GM18873 (cell line): ENCODE results near the gene SH2D4B.
A peak's percentile ranks its signal among the peaks of the same experiment; 100 is the strongest.
"Not testable (repeated sequence)": the region's sequence is repeated elsewhere in the genome, so short reads cannot be mapped to it uniquely, and the experiment has no call there.

Source experiments
- ATAC-seq: cut with Tn5 transposase; IDR thresholded peaks from one replicate; pipeline ENCODE4 v1.9.1; 2021; ENCODE audit warnings: mild to moderate bottlenecking, moderate library complexity, moderate number of reproducible peaks; ENCODE audit not compliant: unreplicated experiment, low FRiP score

The SH2D4B gene

DNA sequence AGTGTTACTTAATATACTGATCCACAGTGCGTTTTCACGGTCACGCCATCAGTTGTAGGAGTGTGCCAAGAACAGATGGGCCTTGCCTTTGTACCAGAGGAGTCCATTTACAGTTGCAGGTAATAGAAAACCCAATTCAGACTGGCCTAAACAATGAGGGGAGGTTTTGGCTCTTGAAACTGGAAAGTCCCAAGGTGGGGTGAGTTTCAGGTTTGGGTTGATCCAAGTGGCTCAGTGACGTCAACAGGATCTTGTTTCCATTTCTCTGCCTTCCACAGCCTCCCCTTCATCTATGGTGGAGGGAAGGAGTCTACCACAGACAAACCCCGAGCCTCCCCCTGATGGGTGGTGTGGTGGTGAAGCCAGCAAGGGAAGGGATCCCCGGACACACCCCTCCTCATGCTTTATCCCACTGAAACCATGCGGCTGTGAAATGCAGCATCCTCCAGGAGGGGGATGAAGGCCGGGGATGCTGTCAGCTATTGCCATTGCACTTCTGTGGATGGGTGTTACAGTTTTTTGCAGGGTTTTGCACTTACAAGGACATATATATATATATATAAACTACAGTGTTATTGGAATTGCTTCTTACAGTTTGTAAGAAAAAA lies 14.8 kb upstream of the SH2D4B start:
- no peak for ATAC-seq

DNA sequence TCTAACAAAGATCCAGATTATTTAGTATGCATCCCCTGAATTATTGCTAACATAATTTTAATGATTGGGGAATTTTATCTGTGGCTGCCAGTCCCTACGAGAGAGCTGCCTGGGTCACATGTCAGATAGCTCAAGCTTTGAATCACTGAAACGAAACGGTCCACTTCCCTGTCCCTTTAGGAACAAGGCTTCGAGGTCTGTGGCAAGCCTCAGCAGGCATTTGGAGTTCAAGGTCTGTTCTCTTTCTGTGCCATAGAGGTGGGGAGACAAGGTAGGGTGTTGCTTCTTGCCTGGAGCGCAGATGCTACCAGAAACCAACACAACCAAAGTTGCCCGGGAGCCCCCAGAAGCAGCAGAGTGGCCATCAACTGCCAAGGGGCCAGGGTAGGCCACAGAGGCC lies 13.9 kb upstream of the SH2D4B start:
- ATAC-seq: no peak

DNA sequence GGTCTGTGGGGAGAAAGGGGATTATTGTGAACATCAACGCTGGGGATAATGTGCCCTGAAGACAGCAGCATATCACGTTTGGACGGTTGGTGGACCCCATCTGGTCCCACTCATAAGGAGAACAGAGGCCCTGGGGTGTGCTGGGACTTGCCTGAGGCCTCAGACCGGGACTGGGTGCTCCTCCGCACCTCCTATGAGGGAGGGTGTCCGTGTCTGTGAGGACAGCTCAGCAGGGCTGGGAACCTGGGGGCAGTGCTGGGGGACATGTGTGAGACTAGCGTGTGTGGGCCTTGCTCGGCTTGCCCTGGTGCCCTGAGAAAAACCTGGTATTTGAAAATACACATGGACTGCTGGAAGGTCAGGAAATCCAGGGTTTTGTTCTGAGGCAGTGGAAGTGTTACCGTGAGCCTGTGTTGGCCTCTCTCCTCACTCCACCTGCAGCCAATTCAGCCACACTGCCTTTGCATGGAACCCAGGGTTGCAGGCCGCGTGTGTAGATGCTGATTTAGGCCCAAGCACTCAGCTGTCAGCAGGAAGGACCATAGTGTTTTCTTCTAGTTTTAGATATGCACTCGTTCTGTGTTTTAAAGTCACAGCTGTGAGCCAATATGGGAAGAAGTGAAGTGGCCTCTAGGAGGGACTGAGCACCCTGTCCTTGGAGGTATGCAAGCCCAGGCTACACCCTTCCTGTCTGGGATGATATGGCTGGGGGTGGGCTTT lies 13.4 kb upstream of the SH2D4B start:
- no peak for ATAC-seq

DNA sequence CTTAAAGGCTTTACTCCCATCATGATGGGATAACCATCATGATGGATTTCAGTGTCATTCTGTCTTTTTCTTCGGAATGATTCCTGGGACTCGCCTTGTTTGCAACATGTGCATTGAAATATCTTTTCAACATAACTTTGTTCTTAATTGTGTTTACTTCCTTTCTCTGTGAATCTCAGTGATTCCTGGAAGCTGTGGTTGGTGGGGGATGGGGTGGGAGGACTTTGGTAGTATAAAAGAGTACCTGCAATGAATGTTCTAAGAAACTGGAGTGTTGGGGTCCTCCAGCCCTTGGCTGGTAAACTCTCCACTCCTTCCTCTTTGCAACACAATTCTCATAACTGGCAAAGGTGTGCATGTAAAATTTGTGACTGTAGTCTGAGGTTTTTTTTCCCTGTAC lies 11.5 kb upstream of the SH2D4B start:
- ATAC-seq: no peak

DNA sequence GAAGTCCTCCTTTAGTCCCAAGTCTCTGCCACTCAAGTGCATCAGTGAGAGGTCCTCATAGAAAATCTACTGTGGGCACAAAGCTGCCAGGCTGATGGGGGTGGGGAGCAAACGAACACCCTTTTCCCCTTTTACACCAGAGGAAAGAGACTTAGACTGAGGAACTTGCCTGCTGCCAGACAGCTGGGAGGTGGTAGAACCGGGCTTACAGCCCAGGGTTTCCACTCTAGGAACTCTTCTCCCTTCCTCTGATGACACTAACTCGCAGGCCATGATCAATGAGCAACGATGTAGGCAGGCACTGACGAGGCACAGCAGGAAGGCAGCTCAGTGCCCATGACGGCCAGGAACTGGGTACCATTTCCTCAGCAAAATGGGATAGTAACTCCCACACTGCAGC lies 11.0 kb upstream of the SH2D4B start:
- no peak for ATAC-seq

DNA sequence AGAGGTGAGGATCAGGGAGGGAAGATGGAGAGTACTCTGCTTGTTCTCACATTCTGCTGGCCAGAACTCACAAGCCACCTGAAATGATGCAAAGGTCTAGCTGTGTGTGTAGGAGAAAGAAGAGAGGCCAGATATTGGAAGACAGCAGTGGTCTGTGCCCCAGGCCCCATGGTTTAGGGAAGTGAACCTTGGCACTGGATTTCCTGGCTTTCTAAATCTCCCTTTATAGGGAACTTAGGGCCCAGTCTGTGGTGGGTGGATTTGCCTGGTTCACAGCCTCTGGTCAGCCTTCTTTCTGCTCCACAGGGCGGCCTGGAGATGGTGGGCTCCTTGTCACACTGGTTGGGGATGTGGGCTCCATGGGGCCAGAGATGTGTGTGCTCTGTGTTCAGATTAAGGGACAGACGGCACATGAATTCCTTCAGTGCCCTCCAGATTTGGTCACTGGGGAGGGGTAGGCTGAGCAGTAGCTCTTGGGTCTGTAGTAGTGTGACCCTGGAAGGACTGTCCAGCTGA lies 9.5 kb upstream of the SH2D4B start:
- ATAC-seq: no peak

DNA sequence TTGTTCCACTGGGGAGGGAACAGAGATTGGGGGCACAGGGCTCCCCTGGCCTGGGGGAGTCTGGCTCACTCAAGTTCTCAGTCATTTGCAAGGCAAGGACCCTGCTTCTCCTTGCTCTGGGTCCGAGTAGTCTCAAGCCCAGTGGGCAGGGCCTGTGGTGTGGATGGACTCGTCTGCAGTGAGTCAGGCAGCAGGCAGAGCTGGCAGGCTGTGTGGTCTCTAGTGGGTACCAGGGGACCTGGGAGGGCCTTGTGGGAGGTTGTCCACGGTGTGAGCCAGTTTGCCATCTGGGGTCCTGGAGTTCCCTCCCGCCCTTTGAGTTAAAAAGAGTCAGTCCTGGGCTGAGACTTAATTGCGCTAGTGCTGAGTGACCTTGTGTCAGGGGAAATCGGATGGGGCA lies 8.8 kb upstream of the SH2D4B start:
- ATAC-seq: no peak

DNA sequence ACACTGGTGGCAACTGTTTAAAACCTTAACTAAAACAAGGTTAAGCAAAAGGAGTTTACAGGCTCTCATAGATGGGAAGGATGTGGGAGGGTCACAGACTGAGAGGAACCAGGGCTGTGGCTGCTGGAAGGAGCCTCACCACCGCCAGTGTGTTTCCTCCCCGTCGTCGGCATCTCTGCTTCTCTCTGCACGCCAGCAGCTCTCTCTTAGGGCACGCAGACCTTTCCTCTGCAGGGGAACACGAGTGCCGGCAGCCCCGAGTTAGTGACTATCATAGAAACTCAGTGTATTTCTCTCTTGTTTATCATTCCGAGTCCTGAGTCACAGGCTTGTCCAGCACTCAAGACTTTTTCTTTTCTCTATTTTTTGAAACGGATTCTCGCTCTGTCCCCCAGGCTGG lies 8.1 kb upstream of the SH2D4B start:
- no peak for ATAC-seq

DNA sequence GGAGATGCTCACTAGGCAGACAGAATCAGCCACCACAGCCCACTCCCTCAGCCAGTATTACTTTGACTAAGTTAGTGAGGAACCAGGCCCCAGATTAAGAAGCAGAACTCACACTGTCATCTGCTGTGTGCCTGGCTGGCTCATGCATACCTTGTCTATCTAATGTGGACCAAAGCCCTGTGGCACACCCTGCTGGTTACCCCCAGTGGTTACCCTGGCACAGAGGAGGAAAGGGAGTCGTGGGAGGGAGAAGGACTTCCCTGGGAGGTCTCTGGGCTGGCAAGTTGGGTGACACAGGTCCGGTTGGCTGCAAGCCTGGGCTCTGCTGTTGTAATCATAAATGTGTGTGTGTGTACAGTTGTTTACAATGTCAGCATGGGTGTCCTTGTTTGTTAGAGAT lies 7.5 kb upstream of the SH2D4B start:
- ATAC-seq: peak; percentile 64

DNA sequence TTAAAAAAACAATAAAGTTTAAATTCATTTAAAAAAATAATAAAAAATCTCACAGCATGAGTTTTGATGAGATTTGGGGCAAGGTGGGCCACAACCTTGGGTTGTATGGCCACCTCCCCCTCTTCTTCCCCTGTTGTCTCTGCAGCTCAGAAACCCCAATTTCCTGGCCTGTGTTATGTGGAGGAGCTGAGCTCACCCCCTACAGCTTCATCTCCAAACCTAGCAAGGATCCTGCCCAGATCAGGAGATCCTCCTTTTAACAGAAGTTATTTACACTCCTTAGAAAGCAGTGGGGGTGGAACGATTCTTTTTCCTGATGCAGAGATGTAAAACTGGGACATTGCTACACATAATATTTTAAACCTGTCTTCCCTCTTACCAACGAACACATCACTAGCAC lies 6.9 kb upstream of the SH2D4B start:
- no peak for ATAC-seq

DNA sequence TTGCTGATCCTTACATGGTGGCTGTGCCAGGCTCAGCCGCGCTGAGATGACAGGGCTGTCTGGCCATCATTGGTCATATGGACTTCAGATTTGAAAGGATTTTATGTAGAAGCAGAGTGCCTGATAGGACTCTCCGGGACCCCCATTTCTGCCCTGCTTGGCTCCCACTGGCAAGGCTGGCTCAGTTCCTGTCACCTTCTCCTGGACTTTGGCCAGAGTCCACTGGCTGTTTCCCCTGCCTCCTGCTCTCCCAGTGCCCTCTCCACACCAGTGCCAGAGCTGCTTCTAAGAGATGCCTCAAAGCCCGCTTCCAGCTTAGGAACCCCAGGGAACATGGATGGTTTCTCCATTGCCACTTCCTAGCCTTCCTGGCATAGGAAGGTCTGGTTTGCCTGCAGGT lies 5.1 kb upstream of the SH2D4B start:
- ATAC-seq: no peak

DNA sequence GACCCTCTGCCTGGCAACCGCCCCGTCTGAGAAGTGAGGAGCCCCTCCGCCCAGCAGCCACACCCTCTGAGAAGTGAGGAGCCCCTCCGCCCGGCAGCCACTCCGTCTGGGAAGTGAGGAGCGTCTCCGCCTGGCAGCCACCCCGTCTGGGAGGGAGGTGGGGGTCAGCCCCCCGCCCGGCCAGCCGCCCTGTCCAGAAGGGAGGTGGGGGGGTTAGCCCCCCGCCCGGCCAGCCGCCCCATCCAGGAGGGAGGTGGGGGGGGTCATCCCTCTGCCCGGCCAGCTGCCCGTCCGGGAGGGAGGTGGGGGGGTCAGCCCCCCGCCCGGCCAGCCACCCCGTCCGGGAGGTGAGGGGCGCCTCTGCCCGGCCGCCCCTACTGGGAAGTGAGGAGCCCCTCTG lies 3.6 kb upstream of the SH2D4B start:
- ATAC-seq: not testable (repeated sequence)

DNA sequence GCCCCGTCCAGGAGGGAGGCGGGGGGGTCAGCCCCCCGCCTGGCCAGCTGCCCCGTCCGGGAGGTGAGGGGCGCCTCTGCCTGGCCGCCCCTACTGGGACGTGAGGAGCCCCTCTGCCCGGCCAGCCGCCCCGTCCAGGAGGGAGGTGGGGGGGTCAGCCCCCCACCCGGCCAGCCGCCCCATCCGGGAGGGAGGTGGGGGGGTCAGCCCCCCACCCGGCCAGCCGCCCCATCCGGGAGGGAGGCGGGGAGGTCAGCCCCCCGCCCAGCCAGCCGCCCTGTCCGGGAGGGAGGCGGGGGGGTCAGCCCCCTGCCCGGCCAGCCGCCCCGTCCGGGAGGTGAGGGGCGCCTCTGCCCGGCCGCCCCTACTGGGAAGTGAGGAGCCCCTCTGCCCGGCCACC lies 3.1 kb upstream of the SH2D4B start:
- not testable (repeated sequence) for ATAC-seq

DNA sequence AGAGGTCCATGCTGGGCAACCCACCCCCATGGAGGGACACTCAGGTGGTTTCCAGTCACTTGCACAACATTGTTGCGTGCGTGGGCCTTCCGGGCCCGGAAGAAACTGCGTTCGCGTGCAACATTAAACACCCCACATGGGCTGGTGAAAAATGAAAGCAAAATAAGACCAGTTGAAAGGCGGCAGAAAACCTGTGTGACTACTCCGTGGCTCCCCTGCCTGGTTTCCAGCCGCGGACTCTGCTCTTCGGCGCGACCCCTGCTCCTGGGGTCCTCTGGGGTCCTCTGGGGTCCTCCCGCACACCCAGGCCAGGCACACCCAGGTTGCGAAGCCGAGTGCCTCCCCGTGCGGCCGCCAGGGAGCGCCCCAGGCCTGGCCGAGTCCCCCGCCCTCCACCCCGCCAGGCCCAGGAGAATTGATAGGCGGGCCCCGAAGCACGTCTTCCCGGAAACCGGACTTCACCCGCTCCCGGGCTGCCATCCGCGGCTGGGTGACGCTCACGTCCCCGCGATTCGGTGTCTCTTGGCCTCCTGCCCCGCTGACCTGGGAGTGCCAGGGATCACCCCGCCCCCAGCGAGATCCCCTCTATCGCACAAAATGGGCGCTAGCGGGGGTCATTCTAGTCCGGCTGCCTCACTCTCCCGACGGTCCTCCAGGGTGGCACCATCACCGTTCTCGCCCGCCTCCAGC lies 1.9 kb upstream of the SH2D4B start:
- peak; percentile 80 for ATAC-seq

DNA sequence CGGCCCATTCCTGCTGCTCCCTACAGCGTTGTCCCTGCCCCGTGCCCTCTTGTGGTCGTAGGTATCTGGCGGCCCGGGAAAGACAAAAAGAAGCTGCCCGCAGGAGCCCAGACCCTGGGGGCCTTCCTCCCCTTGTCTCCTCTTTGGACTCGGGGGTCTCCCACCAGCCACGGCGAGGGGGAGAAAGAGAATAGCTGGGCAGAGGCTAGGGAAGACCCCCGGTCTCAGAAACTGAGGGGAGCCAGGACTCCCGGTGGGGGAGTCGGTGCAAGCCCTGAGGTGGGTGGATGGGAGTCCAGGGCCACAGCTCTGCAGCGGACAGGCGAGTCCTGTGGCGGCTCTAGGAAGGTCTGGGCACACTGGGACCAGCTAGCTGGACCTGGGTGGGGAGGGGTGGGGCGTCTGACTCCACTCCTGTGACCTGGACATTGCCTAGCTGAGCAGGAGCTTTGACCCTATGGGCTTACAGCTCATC lies 1.3 kb upstream of the SH2D4B start:
- no peak for ATAC-seq

DNA sequence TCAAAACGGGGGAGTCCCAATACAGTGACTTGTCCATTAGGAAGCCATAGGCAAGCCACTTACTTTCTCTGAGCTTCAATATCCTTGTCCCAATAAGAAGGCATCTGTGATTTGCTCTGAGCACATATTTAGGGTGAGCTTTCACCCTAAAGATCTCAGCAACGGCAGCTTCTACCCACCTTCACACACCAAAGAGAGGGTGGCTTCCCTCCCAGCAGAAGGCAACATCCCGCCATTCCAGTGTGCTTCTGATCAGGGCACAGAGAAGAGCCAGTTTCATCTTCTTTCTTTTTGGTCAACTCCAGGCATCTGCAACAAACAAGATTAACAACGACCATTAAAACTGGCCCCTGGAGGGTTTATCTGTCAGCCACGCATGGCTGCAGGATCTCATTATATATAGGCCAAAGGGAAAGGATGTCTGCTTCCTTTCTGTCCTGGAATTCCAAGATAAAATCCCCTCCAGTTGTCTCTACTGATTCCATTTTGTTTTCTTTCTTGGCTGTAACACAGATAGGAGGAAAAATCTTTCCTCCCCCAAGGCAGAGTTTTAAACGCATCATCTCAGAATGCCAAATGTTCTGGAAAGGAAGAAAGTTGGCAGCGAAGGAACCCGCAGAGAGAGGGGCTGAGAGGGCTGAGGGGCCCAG lies 491 bp upstream of the SH2D4B start:
- ATAC-seq: no peak

DNA sequence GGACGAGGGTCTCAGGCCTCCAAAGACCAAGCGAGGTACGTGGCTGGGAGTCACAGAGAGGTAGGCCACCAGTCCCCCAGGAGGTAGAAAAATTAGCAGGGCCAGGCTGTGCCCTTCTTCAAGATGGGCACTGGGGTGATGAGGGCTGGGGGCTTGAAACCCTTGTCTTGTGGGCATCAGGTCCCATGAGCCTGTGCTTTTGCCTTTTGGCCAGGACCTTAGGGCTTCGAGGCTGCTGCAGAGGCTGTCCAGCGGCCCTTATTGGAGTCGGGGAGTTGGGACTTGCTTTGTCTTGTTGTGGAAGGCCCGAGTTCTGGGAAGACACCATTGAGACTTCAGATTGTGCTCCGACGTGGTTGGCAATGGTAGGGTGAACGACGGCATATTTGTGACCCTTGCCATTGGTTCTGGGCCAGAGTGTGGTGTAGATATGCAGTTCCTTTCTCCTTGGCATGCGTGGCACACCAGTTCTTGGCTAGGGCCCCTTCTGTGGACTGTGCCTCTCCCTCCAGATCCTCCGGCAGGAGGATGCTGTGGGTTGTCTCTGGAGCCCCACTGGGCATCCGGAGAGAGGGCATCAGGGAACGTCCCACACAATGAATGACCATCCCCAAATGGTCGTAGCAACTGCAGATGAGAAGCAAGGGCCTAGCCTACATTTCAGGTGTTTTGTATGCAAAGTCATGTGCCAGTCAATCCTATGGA lies 931 bp downstream of the SH2D4B start:
- no peak for ATAC-seq

DNA sequence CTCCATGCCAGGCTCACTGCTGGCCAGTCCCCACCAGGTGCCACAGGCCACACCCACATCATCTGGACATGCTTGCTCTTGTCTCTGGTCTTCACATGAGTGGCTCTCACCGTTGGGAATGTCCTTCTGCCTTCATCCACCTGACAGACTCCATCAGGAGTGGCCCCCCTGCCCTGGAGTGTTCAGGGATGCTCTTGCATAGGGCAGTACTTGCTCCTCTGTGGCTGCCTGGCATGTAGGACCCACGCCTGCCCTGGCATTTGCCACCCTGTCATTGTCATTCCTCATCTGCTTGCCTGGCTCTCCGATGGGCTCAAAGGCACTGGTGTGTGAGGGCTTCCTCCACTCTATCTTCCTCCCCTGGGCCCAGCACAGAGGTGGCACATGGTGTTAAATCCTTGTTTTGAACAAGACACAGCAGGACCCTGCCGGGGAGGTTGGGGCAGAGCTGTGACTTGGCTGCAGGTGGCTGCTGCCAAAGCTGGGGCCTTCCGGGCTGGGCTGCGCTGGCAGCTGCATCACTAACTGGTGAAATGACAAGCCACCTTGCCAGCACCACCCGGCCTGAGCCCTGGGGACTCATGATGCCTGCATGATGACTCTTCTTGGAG lies 1.8 kb downstream of the SH2D4B start:
- ATAC-seq: no peak

DNA sequence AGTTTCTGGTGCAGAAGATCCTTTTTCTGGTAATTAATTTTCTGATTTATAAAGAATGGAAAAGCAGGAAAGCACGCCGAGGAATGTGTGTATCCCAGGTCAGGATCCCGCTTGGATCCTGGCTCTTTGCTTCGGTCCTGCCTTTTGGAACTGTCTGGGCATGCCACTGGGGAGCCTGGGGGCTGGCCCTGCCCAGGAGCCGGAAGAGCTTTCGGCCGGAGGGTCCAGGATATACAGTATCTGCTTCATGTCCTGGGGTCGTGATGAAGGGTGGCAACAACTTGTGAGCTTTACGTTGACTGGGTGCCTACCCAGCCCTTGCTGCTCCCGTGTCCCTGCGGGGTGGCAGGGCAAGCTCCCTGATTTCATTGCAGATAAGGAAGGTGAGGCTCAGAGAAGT lies 2.4 kb downstream of the SH2D4B start:
- ATAC-seq: no peak

DNA sequence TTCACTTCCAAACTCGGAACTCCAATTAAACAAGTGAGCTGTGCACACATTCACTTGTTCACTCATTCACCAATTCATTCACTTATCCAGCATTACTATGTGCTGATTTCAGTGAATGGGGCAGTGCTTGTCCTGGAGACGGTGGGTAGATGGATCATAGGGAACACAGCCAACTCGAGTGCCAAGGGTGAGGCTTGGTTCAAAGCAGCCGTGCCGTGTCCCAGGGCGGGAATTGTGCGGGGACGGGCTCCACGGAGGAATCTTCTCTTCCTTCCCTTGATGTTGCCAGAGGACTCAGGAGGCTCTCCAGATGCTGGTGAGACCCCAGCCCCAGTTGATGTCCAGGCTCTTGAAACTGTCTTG lies 2.9 kb downstream of the SH2D4B start:
- ATAC-seq: no peak
